ENCODE measurements around the gene MRPS27. TPM values are rescaled to one million over a fixed set of nuclear protein-coding genes. Genes with fewer than 3 reads are reported as not detected.
A peak's percentile ranks its signal among the peaks of the same experiment; 100 is the strongest.

MRPS27 gene
- total RNA-seq, 4 donors from 2014 or later: 45.9 to 214 (median 68.6) TPM

DNA sequence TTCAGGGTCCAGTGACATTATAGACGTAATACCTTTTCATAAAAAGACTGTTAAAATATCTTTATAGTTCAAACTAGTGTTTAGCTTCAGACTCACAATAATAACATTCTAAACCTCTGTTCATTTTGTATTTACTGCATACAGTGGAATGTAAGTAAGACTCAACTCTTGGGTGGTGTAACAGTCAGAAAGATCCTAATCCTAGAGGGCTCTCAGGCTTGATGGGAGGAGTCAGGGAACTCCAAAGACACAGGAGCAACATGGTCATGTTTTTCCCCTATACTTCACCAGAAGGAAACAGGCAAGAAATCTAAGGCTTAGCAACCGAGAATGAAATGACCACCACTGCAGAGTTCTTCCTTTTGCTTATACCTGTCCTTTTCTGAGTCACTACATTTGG, 82.6 kb downstream of the MRPS27 start:
- Histone ChIP-seq H3K36me3 (no peaks in the 10 kb centered on the region), H3K27ac (no peak overlapping the region), H3K9me3 (no peaks in the 10 kb centered on the region), H3K4me3 (no peak overlapping the region), H3K27me3 (no peaks in the 10 kb centered on the region), H3K4me1 (peaks cover 0 to 7% of the 10 kb centered on the region in 2 donors)
- TF ChIP-seq POLR2A (IDR thresholded peaks at IDR 0.05): no peak
- TF ChIP-seq, protein P1, sequence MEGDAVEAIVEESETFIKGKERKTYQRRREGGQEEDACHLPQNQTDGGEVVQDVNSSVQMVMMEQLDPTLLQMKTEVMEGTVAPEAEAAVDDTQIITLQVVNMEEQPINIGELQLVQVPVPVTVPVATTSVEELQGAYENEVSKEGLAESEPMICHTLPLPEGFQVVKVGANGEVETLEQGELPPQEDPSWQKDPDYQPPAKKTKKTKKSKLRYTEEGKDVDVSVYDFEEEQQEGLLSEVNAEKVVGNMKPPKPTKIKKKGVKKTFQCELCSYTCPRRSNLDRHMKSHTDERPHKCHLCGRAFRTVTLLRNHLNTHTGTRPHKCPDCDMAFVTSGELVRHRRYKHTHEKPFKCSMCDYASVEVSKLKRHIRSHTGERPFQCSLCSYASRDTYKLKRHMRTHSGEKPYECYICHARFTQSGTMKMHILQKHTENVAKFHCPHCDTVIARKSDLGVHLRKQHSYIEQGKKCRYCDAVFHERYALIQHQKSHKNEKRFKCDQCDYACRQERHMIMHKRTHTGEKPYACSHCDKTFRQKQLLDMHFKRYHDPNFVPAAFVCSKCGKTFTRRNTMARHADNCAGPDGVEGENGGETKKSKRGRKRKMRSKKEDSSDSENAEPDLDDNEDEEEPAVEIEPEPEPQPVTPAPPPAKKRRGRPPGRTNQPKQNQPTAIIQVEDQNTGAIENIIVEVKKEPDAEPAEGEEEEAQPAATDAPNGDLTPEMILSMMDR (IDR thresholded peaks at IDR 0.05): no peak
- intact Hi-C loops (cut with DNase I; ENCODE audit: low total_unique reads): no loop called here
- DNase-seq: no peak

DNA sequence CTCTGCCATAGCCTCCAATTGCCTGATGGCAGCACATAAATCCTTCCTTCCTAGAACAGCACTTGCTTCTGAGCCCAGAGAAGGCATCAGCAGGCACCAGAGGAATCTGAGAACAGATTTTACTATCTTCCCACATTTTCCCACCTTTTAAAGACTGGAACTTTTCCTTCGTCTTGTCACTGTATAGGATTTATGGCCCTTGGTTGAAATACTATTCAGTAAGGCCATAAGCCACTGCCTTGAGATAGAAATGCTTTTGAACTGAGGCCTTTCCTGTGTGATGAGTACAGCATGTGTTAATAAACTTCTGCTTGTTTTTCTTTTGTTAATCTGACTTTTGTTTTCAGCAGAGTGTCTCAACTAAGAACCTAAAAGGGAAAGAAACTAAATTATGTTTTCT, 84.3 kb downstream of the MRPS27 start:
- Histone ChIP-seq H3K4me3 (no peak overlapping the region), H3K36me3 (no peaks in the 10 kb centered on the region), H3K27ac (peak overlapping the region; percentile 41 to 61), H3K9me3 (no peaks in the 10 kb centered on the region), H3K27me3 (no peaks in the 10 kb centered on the region), H3K4me1 (peaks cover 0 to 7% of the 10 kb centered on the region in 2 donors)
- intact Hi-C loops (cut with DNase I; ENCODE audit: low total_unique reads): no loop called here
- no peak for DNase-seq
- no peak for TF ChIP-seq POLR2A (IDR thresholded peaks at IDR 0.05)

DNA sequence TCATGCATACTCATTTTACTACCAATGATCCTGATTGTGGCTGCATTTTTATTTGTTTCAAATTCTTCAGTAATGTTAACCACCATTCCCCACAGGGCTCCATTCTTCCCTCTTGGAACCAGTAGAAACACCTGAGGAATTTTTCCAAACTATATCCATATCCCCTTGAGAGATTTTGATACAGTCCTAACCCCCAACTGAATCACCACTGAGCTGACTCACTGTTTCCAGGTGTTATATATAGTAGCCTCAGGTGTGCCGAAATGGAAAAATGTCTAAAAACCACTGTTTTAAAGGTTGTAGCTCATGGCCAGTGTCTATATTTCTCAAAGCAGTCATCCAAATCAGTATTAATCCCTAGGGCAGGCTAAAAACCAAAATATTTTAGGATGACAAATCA, 85.2 kb downstream of the MRPS27 start:
- H3K4me3 ChIP-seq: no peak overlapping the region
- no peaks in the 10 kb centered on the region for H3K9me3 ChIP-seq
- DNase-seq: no peak
- no peaks in the 10 kb centered on the region for H3K36me3 ChIP-seq
- H3K4me1 ChIP-seq: peaks cover 0 to 7% of the 10 kb centered on the region in 2 donors
- H3K27me3 ChIP-seq: no peaks in the 10 kb centered on the region
- TF ChIP-seq POLR2A (IDR thresholded peaks at IDR 0.05): no peak
- TF ChIP-seq, protein P1 (IDR thresholded peaks at IDR 0.05): no peak
- H3K27ac ChIP-seq: peak overlapping the region in 1 of 2 donors; percentile 61
- intact Hi-C loops (cut with DNase I; ENCODE audit: low total_unique reads): no loop called here

DNA sequence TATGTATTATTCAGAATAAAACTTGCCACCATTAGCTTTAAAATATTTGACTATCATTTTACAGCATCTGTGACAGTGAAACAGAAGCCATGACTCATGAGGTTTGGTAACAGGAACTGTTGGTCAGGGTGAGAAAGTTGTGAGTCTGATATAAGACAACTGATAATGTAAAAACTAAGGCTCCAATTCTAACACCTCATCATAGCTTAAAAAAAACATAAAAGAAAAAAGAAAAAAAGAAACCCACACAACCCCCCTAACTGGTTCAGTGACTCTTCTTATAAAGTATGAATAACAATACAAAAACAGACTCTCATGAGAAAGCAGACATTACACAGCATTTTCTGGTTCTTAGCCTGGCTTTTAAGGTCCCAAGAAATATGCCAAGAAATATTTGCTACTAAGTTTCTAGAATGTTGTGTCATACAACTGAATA, 85.8 kb downstream of the MRPS27 start:
- no peak for DNase-seq
- TF ChIP-seq, protein P1 (IDR thresholded peaks at IDR 0.05): no peak
- no peak for TF ChIP-seq POLR2A (IDR thresholded peaks at IDR 0.05)
- intact Hi-C loops (cut with DNase I; ENCODE audit: low total_unique reads): no loop called here
- Histone ChIP-seq H3K4me3 (no peak overlapping the region), H3K9me3 (no peaks in the 10 kb centered on the region), H3K27ac (no peak overlapping the region), H3K27me3 (no peaks in the 10 kb centered on the region), H3K36me3 (no peaks in the 10 kb centered on the region), H3K4me1 (peaks cover 0 to 7% of the 10 kb centered on the region in 2 donors)

DNA sequence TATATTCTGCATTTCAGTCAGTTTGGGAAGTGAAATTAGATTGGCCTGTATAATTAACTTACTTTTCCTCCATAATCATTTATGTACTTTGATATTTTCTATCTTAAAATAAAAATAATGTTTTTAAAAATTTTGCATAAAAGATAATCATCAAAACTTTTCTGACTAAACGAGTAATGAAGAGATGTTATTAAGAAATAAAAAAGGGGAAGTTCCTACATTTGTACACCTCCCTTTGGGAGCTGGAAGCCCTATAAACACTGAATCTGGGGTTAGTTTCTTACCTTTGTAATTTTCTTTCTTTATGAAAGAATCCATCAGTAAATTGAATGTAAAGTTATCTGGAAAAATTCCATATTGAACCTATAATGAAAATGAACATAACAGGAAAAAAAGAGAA, 86.2 kb downstream of the MRPS27 start:
- Histone ChIP-seq H3K4me3 (no peak overlapping the region), H3K4me1 (peaks cover 0 to 7% of the 10 kb centered on the region in 2 donors), H3K27me3 (no peaks in the 10 kb centered on the region), H3K9me3 (no peaks in the 10 kb centered on the region), H3K36me3 (no peaks in the 10 kb centered on the region), H3K27ac (no peak overlapping the region)
- DNase-seq: no peak
- TF ChIP-seq, protein P1 (IDR thresholded peaks at IDR 0.05): no peak
- TF ChIP-seq POLR2A (IDR thresholded peaks at IDR 0.05): no peak
- intact Hi-C loops (cut with DNase I; ENCODE audit: low total_unique reads): no loop called here

DNA sequence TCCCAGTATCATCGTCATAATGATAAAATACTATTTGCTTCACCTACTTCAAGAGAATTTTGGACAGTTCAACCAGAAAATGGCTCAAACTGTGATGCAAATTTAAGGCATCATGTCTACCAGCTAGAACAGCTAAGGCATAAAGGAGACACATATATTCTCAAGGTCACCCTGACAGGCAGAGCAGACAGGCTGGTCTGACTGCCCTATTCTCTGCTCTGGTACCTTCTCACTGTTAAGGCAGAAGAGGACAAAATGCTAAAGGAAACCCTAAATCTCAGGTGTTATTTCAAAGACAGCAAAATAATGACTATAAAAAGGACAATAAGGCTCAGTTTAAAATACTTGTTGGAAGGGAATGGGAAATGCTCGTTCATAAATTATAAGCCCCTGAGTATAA, 87.2 kb downstream of the MRPS27 start:
- peaks cover 0 to 7% of the 10 kb centered on the region in 2 donors for H3K4me1 ChIP-seq
- H3K36me3 ChIP-seq: no peaks in the 10 kb centered on the region
- intact Hi-C loops (cut with DNase I; ENCODE audit: low total_unique reads): no loop called here
- H3K4me3 ChIP-seq: no peak overlapping the region
- no peak for DNase-seq
- H3K27me3 ChIP-seq: no peaks in the 10 kb centered on the region
- no peaks in the 10 kb centered on the region for H3K9me3 ChIP-seq
- no peak for TF ChIP-seq POLR2A (IDR thresholded peaks at IDR 0.05)
- TF ChIP-seq, protein P1 (IDR thresholded peaks at IDR 0.05): no peak
- H3K27ac ChIP-seq: no peak overlapping the region
